Astrocyte (in vitro differentiated cells and primary cell): ENCODE measurements around the gene DNAJC12. TPM values are rescaled to one million over a fixed set of nuclear protein-coding genes. Genes with fewer than 3 reads are reported as not detected.

ENCODE experiments used
- DNase-seq: peaks from one replicate; pipeline ENCODE4 v3.0.0-alpha.2; 2010; ENCODE audit warnings: low read depth
- FAIRE-seq: peaks from 2 replicates; lab custom pipeline; 2011; peaks lifted over from hg19 to GRCh38; lab: Jason Lieb, UNC
- H2AFZ ChIP-seq: 2 replicates; pipeline ENCODE4 v1.6.0; 2012; ENCODE audit warnings: low read depth, low read length, inconsistent platforms
- H3K27ac ChIP-seq: 2 replicates; pipeline ENCODE4 v1.5.1; 2011; ENCODE audit warnings: low read depth, low read length, inconsistent platforms
- H3K27me3 ChIP-seq: 2 replicates; pipeline ENCODE4 v1.6.0; 2011; ENCODE audit warnings: low read length, inconsistent platforms; ENCODE audit not compliant: insufficient read depth
- H3K36me3 ChIP-seq: 2 replicates; pipeline ENCODE4 v1.5.1; 2011; ENCODE audit warnings: low read length, inconsistent platforms; ENCODE audit not compliant: insufficient read depth
- H3K4me1 ChIP-seq: 2 replicates; pipeline ENCODE4 v1.5.1; 2011; ENCODE audit warnings: low read length, inconsistent platforms; ENCODE audit not compliant: insufficient read depth
- H3K4me2 ChIP-seq: 2 replicates; pipeline ENCODE4 v1.6.0; 2012; ENCODE audit warnings: low read length, inconsistent platforms
- H3K4me3 ChIP-seq: 2 replicates; pipeline ENCODE4 v1.5.1; 2011; ENCODE audit warnings: low read depth, mild to moderate bottlenecking, low read length, inconsistent platforms; ENCODE audit not compliant: insufficient read depth
- H3K79me2 ChIP-seq: 2 replicates; pipeline ENCODE4 v1.6.0; 2012; ENCODE audit warnings: mild to moderate bottlenecking, low read length, inconsistent platforms; ENCODE audit not compliant: insufficient read depth
- H3K9ac ChIP-seq: 2 replicates; pipeline ENCODE4 v1.6.0; 2012; ENCODE audit warnings: mild to moderate bottlenecking, low read length, inconsistent platforms
- H3K9me3 ChIP-seq: 2 replicates; pipeline ENCODE4 v1.5.1; 2012; ENCODE audit warnings: low read depth, mild to moderate bottlenecking, low read length, inconsistent platforms; ENCODE audit not compliant: insufficient read depth
- H4K20me1 ChIP-seq: 2 replicates; pipeline ENCODE4 v1.6.0; 2012; ENCODE audit warnings: low read length, inconsistent platforms; ENCODE audit not compliant: insufficient read depth
- H3K27ac Mint-ChIP-seq: one replicate; pipeline ENCODE4 v1.8.0; 2021; ENCODE audit warnings: mild to moderate bottlenecking, mixed read lengths; ENCODE audit not compliant: unreplicated experiment
- H3K27me3 Mint-ChIP-seq: one replicate; pipeline ENCODE4 v1.8.0; 2021; ENCODE audit warnings: low read depth, mixed read lengths; ENCODE audit not compliant: unreplicated experiment
- H3K36me3 Mint-ChIP-seq: one replicate; pipeline ENCODE4 v1.8.0; 2021; ENCODE audit warnings: low read depth, mixed read lengths; ENCODE audit not compliant: unreplicated experiment
- H3K4me1 Mint-ChIP-seq: one replicate; pipeline ENCODE4 v1.8.0; 2021; ENCODE audit warnings: low read depth, mixed read lengths; ENCODE audit not compliant: unreplicated experiment
- H3K4me3 Mint-ChIP-seq: one replicate; pipeline ENCODE4 v1.8.0; 2021; ENCODE audit warnings: mild to moderate bottlenecking, moderate library complexity, mixed read lengths; ENCODE audit not compliant: unreplicated experiment
- H3K9me3 Mint-ChIP-seq: one replicate; pipeline ENCODE4 v1.8.0; 2021; ENCODE audit warnings: mild to moderate bottlenecking, mixed read lengths; ENCODE audit not compliant: unreplicated experiment
- EZH2 ChIP-seq: IDR thresholded peaks from 2 replicates; pipeline ENCODE4 v1.6.1; 2012; ENCODE audit warnings: mild to moderate bottlenecking, low read length, inconsistent platforms; ENCODE audit not compliant: insufficient read depth
- total RNA-seq: library from RNA; stranded (reverse); gene quantifications from 2 replicates; pipeline ENCODE4 v1.2.1, GENCODE V29; 2021
- TF ChIP-seq, protein P1 (sequence below): IDR thresholded peaks from 2 replicates; pipeline ENCODE4 v1.5.1; 2011; ENCODE audit warnings: low read depth, mild to moderate bottlenecking, inconsistent platforms, low read length, moderate library complexity; ENCODE audit not compliant: insufficient read depth

The DNAJC12 gene
- total RNA-seq, 1 donor from 2014 or later: 2.1 TPM

DNA sequence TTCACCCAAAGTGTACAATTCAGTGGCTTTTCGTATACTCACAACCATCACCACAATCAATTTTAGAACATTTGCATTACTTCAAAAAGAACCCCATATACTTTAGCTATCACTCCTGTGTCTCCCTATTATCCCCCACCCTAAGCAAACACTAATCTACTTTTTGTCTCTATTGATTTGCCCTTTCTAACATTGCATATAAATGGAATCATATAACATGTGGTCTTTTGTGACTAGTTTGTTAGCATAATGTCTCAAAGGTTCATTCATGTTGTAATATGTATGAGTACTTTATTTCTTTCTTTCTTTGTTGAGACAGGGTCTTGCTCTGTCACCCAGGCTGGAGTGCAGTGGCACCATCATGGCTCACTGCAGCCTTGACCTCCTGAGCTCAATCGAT is 21.0 kb upstream of the DNAJC12 start:
- no peak overlapping the region for H3K27ac ChIP-seq
- H3K27ac Mint-ChIP-seq: no peak overlapping the region
- no peaks in the 10 kb centered on the region for H3K4me1 ChIP-seq
- no peaks in the 10 kb centered on the region for H3K36me3 Mint-ChIP-seq
- peaks cover 2% of the 10 kb centered on the region for H3K27me3 Mint-ChIP-seq
- no peak overlapping the region for H3K4me3 ChIP-seq
- no peak overlapping the region for H2AFZ ChIP-seq
- H3K4me3 Mint-ChIP-seq: no peak overlapping the region
- no peak for DNase-seq
- no peak for FAIRE-seq
- no peak overlapping the region for H3K4me2 ChIP-seq
- H3K9me3 Mint-ChIP-seq: no peaks in the 10 kb centered on the region
- TF ChIP-seq, protein P1, sequence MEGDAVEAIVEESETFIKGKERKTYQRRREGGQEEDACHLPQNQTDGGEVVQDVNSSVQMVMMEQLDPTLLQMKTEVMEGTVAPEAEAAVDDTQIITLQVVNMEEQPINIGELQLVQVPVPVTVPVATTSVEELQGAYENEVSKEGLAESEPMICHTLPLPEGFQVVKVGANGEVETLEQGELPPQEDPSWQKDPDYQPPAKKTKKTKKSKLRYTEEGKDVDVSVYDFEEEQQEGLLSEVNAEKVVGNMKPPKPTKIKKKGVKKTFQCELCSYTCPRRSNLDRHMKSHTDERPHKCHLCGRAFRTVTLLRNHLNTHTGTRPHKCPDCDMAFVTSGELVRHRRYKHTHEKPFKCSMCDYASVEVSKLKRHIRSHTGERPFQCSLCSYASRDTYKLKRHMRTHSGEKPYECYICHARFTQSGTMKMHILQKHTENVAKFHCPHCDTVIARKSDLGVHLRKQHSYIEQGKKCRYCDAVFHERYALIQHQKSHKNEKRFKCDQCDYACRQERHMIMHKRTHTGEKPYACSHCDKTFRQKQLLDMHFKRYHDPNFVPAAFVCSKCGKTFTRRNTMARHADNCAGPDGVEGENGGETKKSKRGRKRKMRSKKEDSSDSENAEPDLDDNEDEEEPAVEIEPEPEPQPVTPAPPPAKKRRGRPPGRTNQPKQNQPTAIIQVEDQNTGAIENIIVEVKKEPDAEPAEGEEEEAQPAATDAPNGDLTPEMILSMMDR: no peak
- TF ChIP-seq EZH2: no peak
- no peaks in the 10 kb centered on the region for H3K79me2 ChIP-seq
- no peak overlapping the region for H3K9ac ChIP-seq
- H3K27me3 ChIP-seq: no peaks in the 10 kb centered on the region
- peaks cover 8% of the 10 kb centered on the region for H3K4me1 Mint-ChIP-seq
- no peaks in the 10 kb centered on the region for H4K20me1 ChIP-seq
- no peaks in the 10 kb centered on the region for H3K9me3 ChIP-seq
- no peaks in the 10 kb centered on the region for H3K36me3 ChIP-seq

GRCh38 chr10:67853512-67853911 is 15.5 kb upstream of the DNAJC12 start:
- Histone ChIP-seq H2AFZ (no peak overlapping the region), H4K20me1 (no peaks in the 10 kb centered on the region), H3K9ac (no peak overlapping the region), H3K9me3 (no peaks in the 10 kb centered on the region), H3K27ac (no peak overlapping the region), H3K4me2 (no peak overlapping the region), H3K79me2 (no peaks in the 10 kb centered on the region), H3K36me3 (no peaks in the 10 kb centered on the region), H3K4me3 (no peak overlapping the region), H3K4me1 (no peaks in the 10 kb centered on the region), H3K27me3 (no peaks in the 10 kb centered on the region)
- no peak overlapping the region for H3K27ac Mint-ChIP-seq
- H3K4me3 Mint-ChIP-seq: no peak overlapping the region
- DNase-seq (no peak), FAIRE-seq (no peak)
- H3K4me1 Mint-ChIP-seq: peaks cover 2% of the 10 kb centered on the region
- H3K9me3 Mint-ChIP-seq: no peaks in the 10 kb centered on the region
- H3K27me3 Mint-ChIP-seq: no peaks in the 10 kb centered on the region
- H3K36me3 Mint-ChIP-seq: no peaks in the 10 kb centered on the region
- TF ChIP-seq EZH2: no peak
- TF ChIP-seq, protein P1: no peak

DNA sequence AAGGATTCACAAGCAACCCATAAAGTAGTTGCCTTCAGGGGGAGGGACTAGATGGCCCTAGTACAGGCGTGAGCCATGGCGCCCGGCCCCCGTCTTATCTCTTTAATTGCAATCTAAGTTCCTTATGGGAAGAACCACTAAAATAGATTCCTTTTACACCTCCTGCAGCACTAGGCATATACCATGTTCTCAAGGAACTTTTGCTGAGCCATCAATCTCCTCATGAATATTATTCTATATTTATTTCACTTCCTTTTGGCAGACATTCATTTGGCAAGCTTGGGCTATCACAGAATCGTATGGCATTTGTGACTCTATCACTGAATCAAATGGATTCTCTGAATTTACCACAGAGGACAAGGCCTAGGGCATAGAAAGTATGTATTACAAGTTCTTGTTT is 14.8 kb upstream of the DNAJC12 start:
- no peak for TF ChIP-seq EZH2
- TF ChIP-seq, protein P1: no peak
- H2AFZ ChIP-seq: no peak overlapping the region
- no peak overlapping the region for H3K4me3 ChIP-seq
- no peaks in the 10 kb centered on the region for H3K4me1 ChIP-seq
- H3K9me3 ChIP-seq: no peaks in the 10 kb centered on the region
- no peaks in the 10 kb centered on the region for H3K36me3 ChIP-seq
- no peaks in the 10 kb centered on the region for H3K27me3 ChIP-seq
- Mint-ChIP-seq H3K27me3 (no peaks in the 10 kb centered on the region), H3K27ac (no peak overlapping the region), H3K4me1 (peaks cover 2% of the 10 kb centered on the region), H3K9me3 (no peaks in the 10 kb centered on the region), H3K36me3 (no peaks in the 10 kb centered on the region), H3K4me3 (no peak overlapping the region)
- H3K9ac ChIP-seq: no peak overlapping the region
- no peak for FAIRE-seq
- H4K20me1 ChIP-seq: no peaks in the 10 kb centered on the region
- no peak overlapping the region for H3K4me2 ChIP-seq
- DNase-seq: no peak
- no peak overlapping the region for H3K27ac ChIP-seq
- H3K79me2 ChIP-seq: no peaks in the 10 kb centered on the region
